CD14-positive monocyte (primary cell): Measurements from ENCODE around the gene RBMS1. TPM values are rescaled to one million over a fixed set of nuclear protein-coding genes. Genes with fewer than 3 reads are reported as not detected.
A peak's percentile ranks its signal among the peaks of the same experiment; 100 is the strongest.

Source experiments
- DNase-seq, 3 donors: peaks; one replicate each; pipeline ENCODE4 v3.0.0-alpha.2; 2011 to 2022
- H2AFZ ChIP-seq: 2 replicates; pipeline ENCODE4 v1.6.0; 2012; ENCODE audit warnings: mild to moderate bottlenecking, low read depth, low read length, inconsistent platforms; ENCODE audit not compliant: insufficient read depth, poor library complexity, severe bottlenecking
- H3K27ac ChIP-seq, 2 donors: 1 replicate in 1 of 2; 2 replicates in 1 of 2; pipeline ENCODE4 v1.5.1; 2012 to 2013; ENCODE audit warnings: low read length in 2 of 2, control low read depth in 1 of 2, inconsistent platforms in 1 of 2, low read depth in 1 of 2, mild to moderate bottlenecking in 1 of 2
- H3K27me3 ChIP-seq, 2 donors: one replicate each; pipeline versions ENCODE4 v1.6.0 to v1.6.1; 2011 to 2013; ENCODE audit warnings: low read length in 2 of 2; ENCODE audit not compliant: control insufficient read depth in 2 of 2, insufficient read depth in 2 of 2
- H3K36me3 ChIP-seq, 2 donors: replicated peaks in 1 of 2; 1 replicate in 1 of 2; 2 replicates in 1 of 2; pipeline versions ENCODE4 v1.5.1 to v1.6.1; 2012 to 2013; ENCODE audit warnings: low read length in 2 of 2, control low read depth in 1 of 2, inconsistent platforms in 1 of 2, mild to moderate bottlenecking in 1 of 2; ENCODE audit not compliant: insufficient read depth in 2 of 2, control insufficient read depth in 1 of 2
- H3K4me1 ChIP-seq, 2 donors: 1 replicate in 1 of 2; 2 replicates in 1 of 2; pipeline versions ENCODE4 v1.5.1 to v1.6.1; 2012 to 2013; ENCODE audit warnings: low read length in 2 of 2, control low read depth in 1 of 2, inconsistent platforms in 1 of 2, mild to moderate bottlenecking in 1 of 2, moderate library complexity in 1 of 2; ENCODE audit not compliant: insufficient read depth in 2 of 2, control insufficient read depth in 1 of 2
- H3K4me2 ChIP-seq: replicated peaks from 2 replicates; pipeline ENCODE3; 2012; ENCODE audit warnings: low read length, moderate library complexity, mild to moderate bottlenecking; ENCODE audit not compliant: poor library complexity, severe bottlenecking; ENCODE audit errors: extremely low read depth
- H3K4me3 ChIP-seq, 3 experiments: fragments of 200-600 bp in 1 of 3; sonication (generic) in 1 of 3; replicated peaks in 1 of 3; 1 replicate in 2 of 3; 2 replicates in 1 of 3; pipeline ENCODE4 v1.5.1; 2011 to 2013; ENCODE audit warnings: low read length in 3 of 3, mild to moderate bottlenecking in 3 of 3, control low read depth in 2 of 3, low read depth in 2 of 3, inconsistent platforms in 1 of 3, moderate library complexity in 1 of 3
- H3K79me2 ChIP-seq: 2 replicates; pipeline ENCODE4 v1.6.0; 2012; ENCODE audit warnings: mild to moderate bottlenecking, control low read depth, inconsistent platforms, low read length, moderate library complexity; ENCODE audit not compliant: insufficient read depth
- H3K9ac ChIP-seq: 2 replicates; pipeline ENCODE4 v1.6.0; 2017; ENCODE audit warnings: low read length, mild to moderate bottlenecking; ENCODE audit not compliant: insufficient read depth, poor library complexity, severe bottlenecking
- H3K9me3 ChIP-seq, 2 donors: replicated peaks in 1 of 2; 1 replicate in 1 of 2; 2 replicates in 1 of 2; pipeline versions ENCODE4 v1.5.1 to v1.6.1; 2012 to 2013; ENCODE audit warnings: low read length in 2 of 2, control low read depth in 1 of 2; ENCODE audit not compliant: control insufficient read depth in 1 of 2, insufficient read depth in 1 of 2
- H4K20me1 ChIP-seq: 2 replicates; pipeline ENCODE4 v1.6.0; 2012; ENCODE audit warnings: mild to moderate bottlenecking, low read length, control low read depth, moderate library complexity; ENCODE audit not compliant: insufficient read depth
- H3K27ac Mint-ChIP-seq, 7 donors: one replicate each; pipeline ENCODE4 v1.8.0; 2020; ENCODE audit warnings: mild to moderate bottlenecking in 7 of 7, mixed read lengths in 7 of 7, moderate library complexity in 6 of 7, inconsistent platforms in 2 of 7
- H3K27me3 Mint-ChIP-seq, 3 donors: one replicate each; pipeline ENCODE4 v1.8.0; 2021 to 2022; ENCODE audit warnings: low read depth in 3 of 3, mild to moderate bottlenecking in 3 of 3, mixed read lengths in 3 of 3, moderate library complexity in 3 of 3, inconsistent platforms in 1 of 3
- H3K36me3 Mint-ChIP-seq, 2 donors: one replicate each; pipeline ENCODE4 v1.8.0; 2020; ENCODE audit warnings: mixed read lengths in 2 of 2, inconsistent platforms in 1 of 2, mild to moderate bottlenecking in 1 of 2
- H3K4me1 Mint-ChIP-seq: one replicate; pipeline ENCODE4 v1.8.0; 2020; ENCODE audit warnings: mild to moderate bottlenecking, mixed read lengths
- H3K4me3 Mint-ChIP-seq, 2 donors: one replicate each; pipeline ENCODE4 v1.8.0; 2020; ENCODE audit warnings: mild to moderate bottlenecking in 2 of 2, mixed read lengths in 2 of 2, moderate library complexity in 1 of 2
- H3K9me3 Mint-ChIP-seq, 7 donors: one replicate each; pipeline ENCODE4 v1.8.0; 2020 to 2022; ENCODE audit warnings: mixed read lengths in 7 of 7, mild to moderate bottlenecking in 6 of 7, moderate library complexity in 6 of 7, inconsistent platforms in 2 of 7
- WGBS: methylation state at CpG from one replicate; pipeline ENCODE4 v1.1.5; 2013; ENCODE audit warnings: missing lambda C conversion rate; ENCODE audit not compliant: insufficient coverage; 5-methylcytosine and 5-hydroxymethylcytosine counted together
- intact Hi-C, 2 donors: fragments of 100-400 bp; cut with micrococcal nuclease; formaldehyde crosslinking; loops; one replicate each; pipeline versions ENCODE4 v1.15.0 to v1.15.1; 2023
- polyA plus RNA-seq, 3 donors: library from polyadenylated mRNA; depleted of rRNA in 1 of 3; unstranded in 2 of 3; stranded (reverse) in 1 of 3; fragments of 300-500 nt in 2 of 3; fragments of >200 nt in 1 of 3; fragmentation: Illumina TruSeq in 2 of 3; gene quantifications; 1 replicate in 2 of 3; 2 replicates in 1 of 3; pipeline ENCODE4 v1.2.3, GENCODE V29; 2012 to 2021
- TF ChIP-seq, protein P1 (sequence below): fragments of 200-600 bp; IDR thresholded peaks from one replicate; pipeline ENCODE4 v1.8.0; 2022; ENCODE audit warnings: antibody characterized with exemption, mild to moderate bottlenecking

Gene RBMS1
- polyA plus RNA-seq, 3 donors = 88.2 to 91.2 (median 89.4) TPM

DNA sequence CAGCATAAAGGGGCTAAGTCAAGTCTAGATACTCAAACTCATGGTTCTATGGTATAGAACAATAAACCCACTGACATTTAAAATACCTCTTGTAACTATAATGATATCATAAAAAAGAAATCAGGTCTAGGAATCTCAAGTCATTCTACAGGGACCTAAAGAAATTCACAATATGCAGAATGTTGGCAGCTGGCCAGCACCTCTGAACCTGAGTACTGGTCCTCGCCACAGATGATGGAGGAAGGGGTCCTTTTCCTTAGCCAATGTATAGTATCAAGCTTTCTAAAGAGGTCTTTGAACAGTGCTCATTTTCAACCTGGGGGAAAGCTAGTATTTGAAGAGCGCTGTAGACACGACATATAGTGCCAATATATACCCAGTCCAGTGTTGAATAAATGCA lies 185.1 kb downstream of the RBMS1 start:
- peak overlapping the region in 1 of 7 donors; percentile 13 for H3K27ac Mint-ChIP-seq
- no peak overlapping the region for H3K4me2 ChIP-seq
- H3K9me3 Mint-ChIP-seq = no peaks in the 10 kb centered on the region
- no peaks in the 10 kb centered on the region for H3K9me3 ChIP-seq
- TF ChIP-seq, protein P1, sequence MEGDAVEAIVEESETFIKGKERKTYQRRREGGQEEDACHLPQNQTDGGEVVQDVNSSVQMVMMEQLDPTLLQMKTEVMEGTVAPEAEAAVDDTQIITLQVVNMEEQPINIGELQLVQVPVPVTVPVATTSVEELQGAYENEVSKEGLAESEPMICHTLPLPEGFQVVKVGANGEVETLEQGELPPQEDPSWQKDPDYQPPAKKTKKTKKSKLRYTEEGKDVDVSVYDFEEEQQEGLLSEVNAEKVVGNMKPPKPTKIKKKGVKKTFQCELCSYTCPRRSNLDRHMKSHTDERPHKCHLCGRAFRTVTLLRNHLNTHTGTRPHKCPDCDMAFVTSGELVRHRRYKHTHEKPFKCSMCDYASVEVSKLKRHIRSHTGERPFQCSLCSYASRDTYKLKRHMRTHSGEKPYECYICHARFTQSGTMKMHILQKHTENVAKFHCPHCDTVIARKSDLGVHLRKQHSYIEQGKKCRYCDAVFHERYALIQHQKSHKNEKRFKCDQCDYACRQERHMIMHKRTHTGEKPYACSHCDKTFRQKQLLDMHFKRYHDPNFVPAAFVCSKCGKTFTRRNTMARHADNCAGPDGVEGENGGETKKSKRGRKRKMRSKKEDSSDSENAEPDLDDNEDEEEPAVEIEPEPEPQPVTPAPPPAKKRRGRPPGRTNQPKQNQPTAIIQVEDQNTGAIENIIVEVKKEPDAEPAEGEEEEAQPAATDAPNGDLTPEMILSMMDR = no peak
- DNase-seq = no peak
- H3K4me3 ChIP-seq = no peak overlapping the region
- intact Hi-C loops = no loop called here
- WGBS = 100% methylated on average over 1 of the region's 3 CpGs
- H2AFZ ChIP-seq = no peak overlapping the region
- H3K4me3 Mint-ChIP-seq = no peak overlapping the region
- no peak overlapping the region for H3K27ac ChIP-seq
- no peaks in the 10 kb centered on the region for H3K27me3 Mint-ChIP-seq
- peaks cover 20% of the 10 kb centered on the region for H3K79me2 ChIP-seq
- no peak overlapping the region for H3K9ac ChIP-seq
- peaks cover 75% of the 10 kb centered on the region for H4K20me1 ChIP-seq
- no peaks in the 10 kb centered on the region for H3K27me3 ChIP-seq
- H3K36me3 Mint-ChIP-seq = peaks cover 59 to 78% of the 10 kb centered on the region in 2 donors
- no peaks in the 10 kb centered on the region for H3K4me1 Mint-ChIP-seq
- H3K4me1 ChIP-seq = no peaks in the 10 kb centered on the region
- peaks cover 49 to 91% of the 10 kb centered on the region in 2 donors for H3K36me3 ChIP-seq

GRCh38 chr2:160306985-160307384 lies 186.6 kb downstream of the RBMS1 start:
- no peak overlapping the region for H3K4me3 Mint-ChIP-seq
- H3K27ac Mint-ChIP-seq = no peak overlapping the region
- no peaks in the 10 kb centered on the region for H3K27me3 ChIP-seq
- H3K27ac ChIP-seq = no peak overlapping the region
- H3K9me3 Mint-ChIP-seq = no peaks in the 10 kb centered on the region
- H3K36me3 ChIP-seq = peaks cover 51 to 91% of the 10 kb centered on the region in 2 donors
- no peak overlapping the region for H2AFZ ChIP-seq
- H3K4me1 ChIP-seq = no peaks in the 10 kb centered on the region
- H3K4me1 Mint-ChIP-seq = no peaks in the 10 kb centered on the region
- no peak overlapping the region for H3K4me2 ChIP-seq
- H3K4me3 ChIP-seq = no peak overlapping the region
- H3K9ac ChIP-seq = no peak overlapping the region
- DNase-seq = no peak
- no peaks in the 10 kb centered on the region for H3K9me3 ChIP-seq
- H4K20me1 ChIP-seq = peaks cover 76% of the 10 kb centered on the region
- H3K36me3 Mint-ChIP-seq = peaks cover 55 to 78% of the 10 kb centered on the region in 2 donors
- TF ChIP-seq, protein P1 = no peak
- WGBS = 100% methylated on average over 4 of the region's 10 CpGs
- no peaks in the 10 kb centered on the region for H3K27me3 Mint-ChIP-seq
- H3K79me2 ChIP-seq = peaks cover 20% of the 10 kb centered on the region
- intact Hi-C loops = no loop called here
